ENCODE data around the gene SLAMF1.

SLAMF1 gene

GRCh38 chr1:160638540-160638857, 8.3 kb downstream of the SLAMF1 start:
- Histone ChIP-seq H3K27ac (no peak overlapping the region), H3K4me3 (ENCODE audit: low read depth in 1 of 2, low read length in 1 of 2) (no peak overlapping the region), H3K4me1 (ENCODE audit: control insufficient read depth in 1 of 2, insufficient read depth in 1 of 2, low read depth in 1 of 2, low read length in 1 of 2) (peaks cover 8 to 10% of the 10 kb centered on the region in 2 experiments)

GRCh38 chr1:160637821-160638539, 8.9 kb downstream of the SLAMF1 start:
- Histone ChIP-seq H3K4me1 (ENCODE audit: control insufficient read depth in 1 of 2, insufficient read depth in 1 of 2, low read depth in 1 of 2, low read length in 1 of 2) (peaks cover 8 to 10% of the 10 kb centered on the region in 2 experiments), H3K9me3 (no peaks in the 10 kb centered on the region), H3K4me3 (ENCODE audit: low read depth in 1 of 2, low read length in 1 of 2) (no peak overlapping the region), H3K27me3 (no peaks in the 10 kb centered on the region), H3K27ac (no peak overlapping the region), H3K36me3 (no peaks in the 10 kb centered on the region)
- TF ChIP-seq, protein P1, sequence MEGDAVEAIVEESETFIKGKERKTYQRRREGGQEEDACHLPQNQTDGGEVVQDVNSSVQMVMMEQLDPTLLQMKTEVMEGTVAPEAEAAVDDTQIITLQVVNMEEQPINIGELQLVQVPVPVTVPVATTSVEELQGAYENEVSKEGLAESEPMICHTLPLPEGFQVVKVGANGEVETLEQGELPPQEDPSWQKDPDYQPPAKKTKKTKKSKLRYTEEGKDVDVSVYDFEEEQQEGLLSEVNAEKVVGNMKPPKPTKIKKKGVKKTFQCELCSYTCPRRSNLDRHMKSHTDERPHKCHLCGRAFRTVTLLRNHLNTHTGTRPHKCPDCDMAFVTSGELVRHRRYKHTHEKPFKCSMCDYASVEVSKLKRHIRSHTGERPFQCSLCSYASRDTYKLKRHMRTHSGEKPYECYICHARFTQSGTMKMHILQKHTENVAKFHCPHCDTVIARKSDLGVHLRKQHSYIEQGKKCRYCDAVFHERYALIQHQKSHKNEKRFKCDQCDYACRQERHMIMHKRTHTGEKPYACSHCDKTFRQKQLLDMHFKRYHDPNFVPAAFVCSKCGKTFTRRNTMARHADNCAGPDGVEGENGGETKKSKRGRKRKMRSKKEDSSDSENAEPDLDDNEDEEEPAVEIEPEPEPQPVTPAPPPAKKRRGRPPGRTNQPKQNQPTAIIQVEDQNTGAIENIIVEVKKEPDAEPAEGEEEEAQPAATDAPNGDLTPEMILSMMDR (IDR thresholded peaks at IDR 0.05) = no peak

More at GRCh38 chr1:160638540-160638857, 8.3 kb downstream of the SLAMF1 start:
- no peaks in the 10 kb centered on the region for H3K27me3 ChIP-seq
- TF ChIP-seq, protein P1 (IDR thresholded peaks at IDR 0.05) = no peak
- H3K9me3 ChIP-seq = no peaks in the 10 kb centered on the region
- no peaks in the 10 kb centered on the region for H3K36me3 ChIP-seq

DNA sequence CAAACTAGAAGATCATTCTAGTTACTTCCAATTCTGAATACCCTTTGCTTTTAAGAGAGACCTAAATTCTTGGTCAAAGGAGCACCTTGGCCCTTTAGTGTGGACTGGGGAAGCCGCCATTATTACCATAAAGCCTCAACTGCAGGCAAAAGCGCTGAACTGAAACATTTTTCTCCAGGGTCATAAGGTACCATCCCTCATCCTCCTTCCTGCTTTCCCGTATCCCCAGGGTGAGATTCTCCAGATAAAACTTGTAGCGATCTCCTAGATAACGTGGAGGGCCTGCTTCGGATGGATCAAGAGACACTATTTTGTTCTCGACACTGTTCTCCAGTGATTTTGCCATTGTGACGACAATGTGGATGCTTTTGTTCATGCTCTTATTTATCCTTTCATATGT, 9.8 kb downstream of the SLAMF1 start:
- no peaks in the 10 kb centered on the region for H3K36me3 ChIP-seq
- H3K27me3 ChIP-seq = no peaks in the 10 kb centered on the region
- TF ChIP-seq, protein P1 (IDR thresholded peaks at IDR 0.05) = no peak
- no peak overlapping the region for H3K27ac ChIP-seq
- no peaks in the 10 kb centered on the region for H3K9me3 ChIP-seq
- H3K4me3 ChIP-seq (ENCODE audit: low read depth in 1 of 2, low read length in 1 of 2) = no peak overlapping the region
- peaks cover 8 to 10% of the 10 kb centered on the region in 2 experiments for H3K4me1 ChIP-seq (ENCODE audit: control insufficient read depth in 1 of 2, insufficient read depth in 1 of 2, low read depth in 1 of 2, low read length in 1 of 2)

DNA sequence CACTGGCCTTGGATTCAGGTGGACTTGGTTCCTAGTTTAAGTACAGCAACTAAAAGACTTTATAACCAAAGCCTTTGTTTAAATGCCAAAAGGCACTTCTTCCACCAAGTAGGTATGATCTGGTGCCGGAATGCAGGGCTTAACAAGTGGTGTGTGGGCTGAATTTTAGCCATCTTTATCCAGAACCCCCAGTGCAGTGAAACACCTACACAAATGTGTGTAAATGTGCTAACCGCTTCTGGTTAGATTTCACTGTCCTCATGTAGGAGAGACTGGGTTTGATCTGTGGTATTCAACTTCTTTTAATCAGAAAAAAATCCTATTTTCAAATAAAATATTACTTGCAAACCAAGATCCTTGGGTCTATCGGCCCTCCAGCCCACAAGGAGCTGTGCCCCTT, 10.3 kb downstream of the SLAMF1 start:
- Histone ChIP-seq H3K4me1 (ENCODE audit: control insufficient read depth in 1 of 2, insufficient read depth in 1 of 2, low read depth in 1 of 2, low read length in 1 of 2) (peaks cover 6 to 8% of the 10 kb centered on the region in 2 experiments), H3K27ac (no peak overlapping the region), H3K36me3 (no peaks in the 10 kb centered on the region), H3K9me3 (no peaks in the 10 kb centered on the region), H3K27me3 (no peaks in the 10 kb centered on the region), H3K4me3 (ENCODE audit: low read depth in 1 of 2, low read length in 1 of 2) (no peak overlapping the region)
- TF ChIP-seq, protein P1 (IDR thresholded peaks at IDR 0.05) = no peak

DNA sequence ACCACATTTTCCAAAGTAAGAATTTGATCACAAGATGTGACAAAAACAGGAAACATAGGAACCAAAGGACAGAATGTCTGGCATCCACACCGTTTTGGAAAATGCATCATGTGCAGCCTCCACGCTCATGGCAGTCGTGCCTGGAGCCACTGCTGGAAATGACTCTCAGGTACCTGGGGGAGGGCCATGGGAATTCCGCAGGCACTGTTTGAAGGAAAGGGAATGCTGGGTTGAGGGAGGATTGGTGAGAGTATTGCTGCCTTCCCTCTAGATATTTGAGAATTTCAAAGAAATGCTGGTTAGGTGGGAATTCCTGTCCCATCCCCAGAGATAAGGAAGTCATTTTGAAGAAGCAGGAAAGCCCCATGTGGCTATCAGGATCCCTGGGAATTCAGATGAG, 10.8 kb downstream of the SLAMF1 start:
- Histone ChIP-seq H3K27me3 (no peaks in the 10 kb centered on the region), H3K4me3 (ENCODE audit: low read depth in 1 of 2, low read length in 1 of 2) (no peak overlapping the region), H3K27ac (no peak overlapping the region), H3K36me3 (no peaks in the 10 kb centered on the region), H3K9me3 (no peaks in the 10 kb centered on the region), H3K4me1 (ENCODE audit: control insufficient read depth in 1 of 2, insufficient read depth in 1 of 2, low read depth in 1 of 2, low read length in 1 of 2) (peaks cover 1 to 3% of the 10 kb centered on the region in 2 experiments)
- TF ChIP-seq, protein P1 (IDR thresholded peaks at IDR 0.05) = no peak

All from neutrophil (primary cell).